ENCODE results near the gene ST3GAL4.

Gene ST3GAL4

DNA sequence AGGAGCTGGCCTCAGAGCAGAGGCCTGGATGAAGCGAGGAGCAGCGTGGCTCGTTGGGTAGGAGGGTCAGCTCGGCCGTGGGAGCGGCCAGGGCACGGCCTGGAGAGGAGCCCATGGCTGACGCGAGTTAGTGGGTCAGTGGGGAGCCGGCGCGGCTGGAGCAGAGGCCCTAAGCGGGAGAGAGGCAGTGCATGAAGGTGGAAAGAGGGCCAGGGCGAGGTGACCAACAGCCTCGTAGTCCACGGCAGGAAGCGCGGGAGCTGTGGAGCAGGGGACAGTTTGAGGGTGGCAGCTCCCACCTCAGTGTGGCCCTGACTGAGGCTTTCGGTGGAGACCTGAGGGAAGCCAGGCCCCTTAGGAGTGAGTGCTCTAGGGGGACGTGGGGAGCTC, 27.5 kb upstream of the ST3GAL4 start:
- no peak for TF ChIP-seq CTCF (IDR thresholded peaks at IDR 0.05; ENCODE audit: low read depth, low read length)
- Histone ChIP-seq H3K27me3 (no peaks in the 10 kb centered on the region), H3K9me3 (no peaks in the 10 kb centered on the region), H3K36me3 (no peaks in the 10 kb centered on the region), H3K4me3 (ENCODE audit: low read depth, low read length) (no peak overlapping the region), H3K4me1 (peaks cover 13% of the 10 kb centered on the region)
- DNase-seq, result no peak

- DNase-seq, result no peak
- no peaks in the 10 kb centered on the region for H3K36me3 ChIP-seq
- H3K9me3 ChIP-seq, result no peaks in the 10 kb centered on the region
- H3K4me3 ChIP-seq (ENCODE audit: low read depth, low read length), result no peak overlapping the region
- H3K27me3 ChIP-seq, result no peaks in the 10 kb centered on the region
- H3K4me1 ChIP-seq, result peaks cover 17% of the 10 kb centered on the region
- TF ChIP-seq CTCF (IDR thresholded peaks at IDR 0.05; ENCODE audit: low read depth, low read length), result no peak
Observed at GRCh38 chr11:126328444-126328843, 27.0 kb upstream of the ST3GAL4 start.

- no peak for TF ChIP-seq CTCF (IDR thresholded peaks at IDR 0.05; ENCODE audit: low read depth, low read length)
- Histone ChIP-seq H3K4me3 (ENCODE audit: low read depth, low read length) (no peak overlapping the region), H3K27me3 (no peaks in the 10 kb centered on the region), H3K36me3 (no peaks in the 10 kb centered on the region), H3K4me1 (peaks cover 22% of the 10 kb centered on the region), H3K9me3 (no peaks in the 10 kb centered on the region)
- DNase-seq, result no peak
Observed at GRCh38 chr11:126328938-126329643, 26.4 kb upstream of the ST3GAL4 start.

- Histone ChIP-seq H3K9me3 (no peaks in the 10 kb centered on the region), H3K4me1 (peaks cover 27% of the 10 kb centered on the region), H3K27me3 (no peaks in the 10 kb centered on the region), H3K36me3 (no peaks in the 10 kb centered on the region), H3K4me3 (ENCODE audit: low read depth, low read length) (no peak overlapping the region)
- DNase-seq, result no peak
- no peak for TF ChIP-seq CTCF (IDR thresholded peaks at IDR 0.05; ENCODE audit: low read depth, low read length)
Observed at GRCh38 chr11:126329644-126330211, 25.8 kb upstream of the ST3GAL4 start.

GRCh38 chr11:126331286-126331685, 24.2 kb upstream of the ST3GAL4 start:
- Histone ChIP-seq H3K36me3 (no peaks in the 10 kb centered on the region), H3K27me3 (no peaks in the 10 kb centered on the region), H3K9me3 (no peaks in the 10 kb centered on the region), H3K4me1 (peaks cover 32% of the 10 kb centered on the region), H3K4me3 (ENCODE audit: low read depth, low read length) (no peak overlapping the region)
- no peak for DNase-seq
- TF ChIP-seq CTCF (IDR thresholded peaks at IDR 0.05; ENCODE audit: low read depth, low read length), result no peak

DNA sequence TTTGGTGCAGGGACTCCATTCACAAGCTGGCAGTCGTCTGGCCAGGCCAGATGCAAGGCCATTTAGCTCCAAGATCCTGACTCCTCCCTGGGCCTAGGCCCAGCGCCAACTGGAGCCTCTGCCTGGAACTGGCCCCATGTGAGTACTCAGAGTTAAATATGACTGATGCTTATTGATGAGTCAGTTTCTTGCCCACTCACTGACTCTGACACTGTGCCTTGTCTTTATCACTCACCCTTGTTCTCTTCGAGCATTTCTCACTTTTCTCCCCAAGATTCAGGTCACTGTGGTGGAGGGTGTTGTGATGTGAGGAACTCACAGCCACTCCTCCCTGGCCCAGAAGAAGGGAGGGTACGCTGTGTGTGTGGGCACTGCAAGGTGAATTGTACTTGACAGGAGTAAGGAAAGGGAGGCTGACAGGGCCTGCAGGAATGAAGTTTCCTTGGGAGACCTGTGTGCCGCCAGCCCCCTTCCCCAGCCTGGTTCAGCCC, 23.2 kb upstream of the ST3GAL4 start:
- Histone ChIP-seq H3K9me3 (no peaks in the 10 kb centered on the region), H3K27me3 (no peaks in the 10 kb centered on the region), H3K4me1 (peaks cover 41% of the 10 kb centered on the region), H3K4me3 (ENCODE audit: low read depth, low read length) (no peak overlapping the region), H3K36me3 (no peaks in the 10 kb centered on the region)
- TF ChIP-seq CTCF (IDR thresholded peaks at IDR 0.05; ENCODE audit: low read depth, low read length), result no peak
- DNase-seq, result peak; percentile 69

All from BE2C (cell line).